ENCODE results near the gene HS3ST1.

The HS3ST1 gene

GRCh38 chr4:11430536-11430935 is 1.8 kb upstream of the HS3ST1 start:
- DNase-seq, result no peak

GRCh38 chr4:11429699-11430045 is 978 bp upstream of the HS3ST1 start:
- DNase-seq, result no peak

- DNase-seq, result no peak
Observed at GRCh38 chr4:11428899-11429698, 405 bp upstream of the HS3ST1 start.

- no peak for DNase-seq
Observed at GRCh38 chr4:11427121-11427996, 1.3 kb downstream of the HS3ST1 start.

DNA sequence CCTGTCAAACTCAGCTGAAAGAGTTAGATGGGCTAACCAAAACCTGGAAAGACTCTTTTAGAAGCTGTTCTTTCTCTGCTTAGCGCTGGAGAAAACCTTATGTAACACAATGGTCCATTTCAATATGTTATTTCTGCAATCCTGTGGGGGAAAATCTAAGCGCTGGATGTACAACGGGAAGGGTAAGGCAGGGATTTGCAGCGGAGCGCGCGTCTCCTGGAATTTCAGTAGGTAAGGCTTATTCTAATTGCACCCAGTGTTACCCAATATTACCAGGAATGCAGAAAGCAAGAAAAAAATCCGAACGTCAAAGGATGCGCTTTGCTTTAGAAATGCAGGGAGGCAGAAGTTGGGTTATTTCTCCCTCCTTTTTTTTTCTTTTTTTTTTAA is 2.0 kb downstream of the HS3ST1 start:
- no peak for DNase-seq

- no peak for DNase-seq
Observed at GRCh38 chr4:11426003-11426402, 2.7 kb downstream of the HS3ST1 start.

- DNase-seq, result no peak
Observed at GRCh38 chr4:11424856-11425255, 3.8 kb downstream of the HS3ST1 start.

DNA sequence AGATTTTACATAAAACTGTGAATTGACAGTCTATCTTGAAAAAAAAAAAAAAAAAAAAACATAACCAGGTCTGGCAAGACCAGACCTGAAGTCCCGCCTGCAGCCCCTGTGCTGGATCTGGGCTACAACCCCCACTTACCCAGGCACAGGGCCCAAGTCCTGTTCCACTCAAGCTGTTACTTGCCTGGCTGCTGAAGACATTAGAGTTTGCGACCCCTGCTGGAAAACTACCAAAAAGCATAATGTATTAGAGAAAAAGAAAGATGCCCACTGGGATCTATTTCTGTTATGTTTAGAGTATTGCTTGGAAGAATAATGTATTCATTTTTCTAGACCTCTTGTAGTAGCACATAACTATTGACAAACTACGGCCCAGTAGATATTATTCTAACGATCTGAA is 4.7 kb downstream of the HS3ST1 start:
- no peak for DNase-seq

DNA sequence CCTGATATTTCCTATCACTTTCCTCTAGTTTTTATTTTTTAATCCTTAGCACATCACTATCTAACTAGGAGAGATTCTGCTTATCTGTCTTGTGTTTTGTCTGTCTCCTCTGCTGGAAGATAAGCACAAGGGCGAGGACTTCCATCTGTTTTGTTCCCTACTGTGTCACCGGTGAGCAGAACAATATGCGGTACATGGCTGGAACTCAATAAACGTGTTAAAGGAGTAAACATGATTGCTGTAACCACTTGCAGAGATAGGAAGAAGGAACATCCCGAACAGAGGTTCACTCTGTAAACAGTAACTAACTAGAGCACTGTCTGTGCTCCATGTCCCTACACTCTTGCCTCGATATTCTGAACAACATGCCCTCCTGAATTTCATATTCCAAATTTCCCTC is 5.2 kb downstream of the HS3ST1 start:
- no peak for DNase-seq

GRCh38 chr4:11421116-11421515 is 7.6 kb downstream of the HS3ST1 start:
- DNase-seq, result no peak

DNA sequence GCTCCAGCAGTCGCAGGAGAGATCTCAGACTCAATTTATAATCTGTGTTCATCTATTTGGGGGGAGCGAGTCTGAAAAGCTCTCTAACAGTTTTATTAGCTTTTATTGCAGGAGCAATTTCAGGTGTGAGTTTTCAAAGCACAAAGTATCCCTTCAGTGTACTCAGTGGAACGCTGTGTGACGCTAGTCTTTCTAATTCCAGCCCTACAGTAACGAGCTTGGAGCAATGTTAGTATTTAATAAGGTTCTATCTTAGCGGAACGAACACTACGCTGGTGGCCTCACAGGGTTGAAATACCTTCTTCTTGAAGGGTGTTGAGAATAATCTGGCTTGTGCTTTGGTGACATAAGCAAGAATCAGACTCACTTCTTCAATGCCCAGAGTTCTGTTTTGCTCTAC is 8.4 kb downstream of the HS3ST1 start:
- DNase-seq, result no peak

- DNase-seq, result no peak
Observed at GRCh38 chr4:11418610-11419009, 10.1 kb downstream of the HS3ST1 start.

- no peak for DNase-seq
Observed at GRCh38 chr4:11416767-11417113, 12.0 kb downstream of the HS3ST1 start.

DNA sequence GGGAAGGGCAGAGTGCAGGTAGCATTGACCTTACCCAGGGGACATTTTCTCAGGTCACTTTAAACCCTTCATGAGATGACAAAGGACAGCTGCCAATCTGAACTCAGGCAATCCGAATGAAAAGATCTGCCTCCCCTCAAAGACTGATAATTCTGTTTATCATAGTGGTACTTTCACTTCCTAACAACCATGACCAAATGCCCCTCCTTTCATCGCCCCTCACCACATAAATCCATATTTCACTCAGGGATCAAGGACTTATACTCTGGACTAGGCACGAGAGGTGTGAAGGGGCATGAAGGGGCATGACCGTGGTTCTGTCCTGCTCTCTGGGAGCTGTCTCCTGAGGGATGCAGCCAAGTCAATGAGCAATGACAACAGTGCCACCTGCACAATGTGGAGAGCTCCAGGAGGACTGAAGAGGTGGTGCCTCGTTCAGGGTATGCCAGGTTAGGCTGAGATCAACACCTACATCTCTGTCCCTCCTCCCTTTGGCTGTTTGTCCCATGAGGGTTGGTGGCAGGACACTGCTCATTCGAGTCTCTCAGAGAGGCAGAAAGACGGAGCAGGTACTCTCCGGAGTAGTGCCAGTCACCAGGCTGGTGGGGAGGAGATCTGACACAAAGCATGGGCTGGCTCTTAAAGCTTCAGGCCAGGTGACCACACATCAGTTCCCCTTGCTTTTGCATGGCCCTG is 12.5 kb downstream of the HS3ST1 start:
- DNase-seq, result no peak

GRCh38 chr4:11415409-11416070 is 13.2 kb downstream of the HS3ST1 start:
- no peak for DNase-seq

- DNase-seq, result no peak
Observed at GRCh38 chr4:11412211-11412610, 16.5 kb downstream of the HS3ST1 start.

GRCh38 chr4:11409632-11410031 is 19.1 kb downstream of the HS3ST1 start:
- no peak for DNase-seq

- no peak for DNase-seq
Observed at GRCh38 chr4:11408233-11408967, 20.3 kb downstream of the HS3ST1 start.

GRCh38 chr4:11407551-11407950 is 21.1 kb downstream of the HS3ST1 start:
- no peak for DNase-seq

DNA sequence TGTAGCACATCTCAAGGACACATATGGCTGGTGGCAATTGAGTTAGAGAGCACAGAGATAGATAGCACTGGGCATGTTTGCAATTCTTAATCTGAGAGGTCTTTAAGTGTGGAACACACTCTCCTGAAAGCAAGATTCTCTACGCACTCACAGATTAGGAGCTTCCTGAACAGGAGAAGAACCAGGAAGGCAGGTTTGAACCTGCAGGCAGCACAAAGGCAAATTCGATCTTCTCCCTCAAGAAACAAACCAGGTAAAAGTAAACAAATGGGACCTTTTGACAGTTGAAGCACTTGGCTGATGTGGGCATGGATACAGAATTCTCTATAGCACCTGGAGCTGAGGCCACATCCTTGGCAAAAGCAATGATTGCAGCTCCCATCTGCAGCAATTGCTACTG is 24.3 kb downstream of the HS3ST1 start:
- no peak for DNase-seq

- no peak for DNase-seq
Observed at GRCh38 chr4:11402192-11402591, 26.5 kb downstream of the HS3ST1 start.

DNA sequence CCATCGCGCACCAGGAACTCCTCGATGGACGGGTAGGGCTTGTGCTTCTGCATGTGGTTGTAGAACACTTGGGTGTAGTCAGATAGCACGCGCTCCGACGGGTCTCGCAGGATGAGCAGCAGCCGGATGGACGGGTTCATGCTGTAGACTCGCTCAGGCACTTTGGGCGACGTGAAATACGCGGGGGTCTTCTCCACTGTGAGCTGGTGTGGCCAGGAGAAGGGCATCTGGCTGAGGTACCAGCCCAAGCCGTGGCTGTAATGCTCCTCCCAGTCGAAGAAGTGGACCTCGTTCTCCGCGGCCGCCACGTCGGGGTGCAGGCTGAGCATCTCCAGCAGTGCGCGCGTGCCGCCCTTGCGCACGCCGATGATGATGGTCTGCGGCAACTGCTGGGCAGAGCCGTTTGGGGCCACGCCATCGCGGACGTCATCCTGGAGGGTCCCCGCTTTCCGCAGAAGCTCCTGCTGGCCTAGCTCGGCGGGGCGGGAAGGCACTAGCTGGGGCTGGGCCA is 29.2 kb downstream of the HS3ST1 start:
- DNase-seq, result no peak
